OCI-LY1 (cell line): Measurements from ENCODE around the gene UBE2H.

ENCODE experiments used
- EZH2 ChIP-seq: fragments of 200-600 bp; sonication (generic), shearing (Covaris generic); IDR thresholded peaks from 2 replicates; pipeline ENCODE4 v1.8.0; 2017; ENCODE audit warnings: borderline replicate concordance, mixed run types, mild to moderate bottlenecking, antibody characterized with exemption, low read length, moderate library complexity, mixed read lengths
- TF ChIP-seq, protein P1 (sequence below): fragments of 200-600 bp; sonication (generic), shearing (Covaris generic); IDR thresholded peaks from 2 replicates; pipeline ENCODE4 v1.5.1; 2017; ENCODE audit warnings: mild to moderate bottlenecking, antibody characterized with exemption, low read length, moderate library complexity, mixed read lengths

DNA sequence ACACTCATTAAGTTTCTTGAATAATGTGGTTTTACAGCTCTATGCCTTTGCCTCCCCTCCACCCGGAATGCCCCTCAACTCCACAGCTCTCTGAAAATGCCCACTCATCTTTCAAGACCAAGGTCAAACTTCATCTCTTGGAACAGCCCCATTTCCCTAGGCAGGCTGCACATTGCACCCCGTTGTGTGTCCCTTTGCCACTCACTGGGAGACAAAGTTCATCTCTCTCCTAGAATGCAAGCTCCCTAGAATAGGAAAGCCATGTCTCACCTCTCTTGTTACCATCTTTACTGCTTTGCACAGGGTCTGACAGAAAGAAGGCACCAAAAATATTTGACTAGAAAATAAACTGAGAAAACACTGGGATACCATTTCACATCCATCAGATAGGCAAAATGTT, 33.3 kb downstream of the UBE2H start:
- TF ChIP-seq, protein P1, sequence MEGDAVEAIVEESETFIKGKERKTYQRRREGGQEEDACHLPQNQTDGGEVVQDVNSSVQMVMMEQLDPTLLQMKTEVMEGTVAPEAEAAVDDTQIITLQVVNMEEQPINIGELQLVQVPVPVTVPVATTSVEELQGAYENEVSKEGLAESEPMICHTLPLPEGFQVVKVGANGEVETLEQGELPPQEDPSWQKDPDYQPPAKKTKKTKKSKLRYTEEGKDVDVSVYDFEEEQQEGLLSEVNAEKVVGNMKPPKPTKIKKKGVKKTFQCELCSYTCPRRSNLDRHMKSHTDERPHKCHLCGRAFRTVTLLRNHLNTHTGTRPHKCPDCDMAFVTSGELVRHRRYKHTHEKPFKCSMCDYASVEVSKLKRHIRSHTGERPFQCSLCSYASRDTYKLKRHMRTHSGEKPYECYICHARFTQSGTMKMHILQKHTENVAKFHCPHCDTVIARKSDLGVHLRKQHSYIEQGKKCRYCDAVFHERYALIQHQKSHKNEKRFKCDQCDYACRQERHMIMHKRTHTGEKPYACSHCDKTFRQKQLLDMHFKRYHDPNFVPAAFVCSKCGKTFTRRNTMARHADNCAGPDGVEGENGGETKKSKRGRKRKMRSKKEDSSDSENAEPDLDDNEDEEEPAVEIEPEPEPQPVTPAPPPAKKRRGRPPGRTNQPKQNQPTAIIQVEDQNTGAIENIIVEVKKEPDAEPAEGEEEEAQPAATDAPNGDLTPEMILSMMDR, result no peak
- no peak for TF ChIP-seq EZH2
